T-helper 22 cell (primary cell): ENCODE results near the gene SWI5.
"Not testable (repeated sequence)": the region's sequence is repeated elsewhere in the genome, so short reads cannot be mapped to it uniquely, and the experiment has no call there.

Experiments
- DNase-seq: peaks from one replicate; pipeline ENCODE4 v3.0.0-alpha.2; 2020; ENCODE audit warnings: low read depth

Gene SWI5

GRCh38 chr9:128279088-128280073 is 3.3 kb downstream of the SWI5 start:
- DNase-seq: not testable (repeated sequence)

GRCh38 chr9:128280084-128280622 is 4.1 kb downstream of the SWI5 start:
- DNase-seq: no peak

- no peak for DNase-seq
Observed at GRCh38 chr9:128282500-128282899, 6.4 kb downstream of the SWI5 start.

GRCh38 chr9:128285033-128285784 is 9.1 kb downstream of the SWI5 start:
- no peak for DNase-seq

- DNase-seq: no peak
Observed at GRCh38 chr9:128286440-128286839, 10.4 kb downstream of the SWI5 start.

GRCh38 chr9:128288273-128289004 is 12.4 kb downstream of the SWI5 start:
- DNase-seq: no peak

GRCh38 chr9:128292009-128292408 is 15.9 kb downstream of the SWI5 start:
- DNase-seq: no peak

- DNase-seq: no peak
Observed at GRCh38 chr9:128293091-128293490, 17.0 kb downstream of the SWI5 start.

GRCh38 chr9:128294142-128294541 is 18.1 kb downstream of the SWI5 start:
- no peak for DNase-seq

- DNase-seq: no peak
Observed at GRCh38 chr9:128296340-128297220, 20.5 kb downstream of the SWI5 start.

GRCh38 chr9:128297221-128297773 is 21.2 kb downstream of the SWI5 start:
- DNase-seq: no peak

- no peak for DNase-seq
Observed at GRCh38 chr9:128298535-128299482, 22.7 kb downstream of the SWI5 start.

GRCh38 chr9:128304136-128304970 is 28.3 kb downstream of the SWI5 start:
- DNase-seq: no peak

GRCh38 chr9:128304971-128305288 is 28.9 kb downstream of the SWI5 start:
- no peak for DNase-seq

GRCh38 chr9:128309551-128309950 is 33.5 kb downstream of the SWI5 start:
- no peak for DNase-seq

- DNase-seq: no peak
Observed at GRCh38 chr9:128310461-128310860, 34.4 kb downstream of the SWI5 start.

GRCh38 chr9:128314697-128315096 is 38.6 kb downstream of the SWI5 start:
- no peak for DNase-seq

GRCh38 chr9:128316421-128316820 is 40.3 kb downstream of the SWI5 start:
- no peak for DNase-seq

- no peak for DNase-seq
Observed at GRCh38 chr9:128317629-128318028, 41.6 kb downstream of the SWI5 start.
